ENCODE results near the gene MOB2.

DNA sequence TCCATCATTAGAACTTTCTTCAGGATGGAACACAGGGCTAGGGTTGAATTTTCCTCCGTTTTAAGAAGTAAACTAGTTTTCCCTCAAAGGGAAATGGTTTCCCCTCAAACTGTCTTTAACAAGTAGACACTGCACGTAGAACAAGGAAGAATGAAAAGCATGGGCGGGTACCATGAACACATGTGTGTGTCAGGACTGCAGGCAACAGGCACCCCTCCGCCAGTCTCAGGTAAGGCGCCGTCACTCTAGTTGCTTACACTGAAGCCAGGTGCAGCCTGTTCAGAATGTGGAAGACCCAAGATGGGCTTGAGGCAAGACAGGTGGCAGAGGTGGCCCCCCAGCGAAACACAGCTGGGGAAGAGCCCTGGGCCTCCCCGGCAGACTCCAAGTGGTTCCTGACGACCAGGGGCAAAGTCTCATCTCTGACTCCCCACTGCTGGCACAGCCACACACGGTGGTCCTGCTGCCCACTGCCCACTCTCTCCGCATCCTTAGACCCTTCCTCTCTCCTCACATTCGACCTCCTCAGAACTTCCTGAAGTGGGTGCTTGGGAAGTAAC lies 25.4 kb upstream of the MOB2 start:
- TF ChIP-seq, protein P1, sequence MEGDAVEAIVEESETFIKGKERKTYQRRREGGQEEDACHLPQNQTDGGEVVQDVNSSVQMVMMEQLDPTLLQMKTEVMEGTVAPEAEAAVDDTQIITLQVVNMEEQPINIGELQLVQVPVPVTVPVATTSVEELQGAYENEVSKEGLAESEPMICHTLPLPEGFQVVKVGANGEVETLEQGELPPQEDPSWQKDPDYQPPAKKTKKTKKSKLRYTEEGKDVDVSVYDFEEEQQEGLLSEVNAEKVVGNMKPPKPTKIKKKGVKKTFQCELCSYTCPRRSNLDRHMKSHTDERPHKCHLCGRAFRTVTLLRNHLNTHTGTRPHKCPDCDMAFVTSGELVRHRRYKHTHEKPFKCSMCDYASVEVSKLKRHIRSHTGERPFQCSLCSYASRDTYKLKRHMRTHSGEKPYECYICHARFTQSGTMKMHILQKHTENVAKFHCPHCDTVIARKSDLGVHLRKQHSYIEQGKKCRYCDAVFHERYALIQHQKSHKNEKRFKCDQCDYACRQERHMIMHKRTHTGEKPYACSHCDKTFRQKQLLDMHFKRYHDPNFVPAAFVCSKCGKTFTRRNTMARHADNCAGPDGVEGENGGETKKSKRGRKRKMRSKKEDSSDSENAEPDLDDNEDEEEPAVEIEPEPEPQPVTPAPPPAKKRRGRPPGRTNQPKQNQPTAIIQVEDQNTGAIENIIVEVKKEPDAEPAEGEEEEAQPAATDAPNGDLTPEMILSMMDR (IDR thresholded peaks at IDR 0.05) = no peak
- no peak for TF ChIP-seq POLR2A (IDR thresholded peaks at IDR 0.05)
- no peak for TF ChIP-seq POLR2AphosphoS5 (IDR thresholded peaks at IDR 0.05; ENCODE audit: insufficient read depth in 1 of 2, low read depth in 1 of 2)

Measured in vagina (tissue), 2 donors.